Liver (tissue), 9 donors: ENCODE results near the gene TSGA10IP. TPM values are rescaled to one million over a fixed set of nuclear protein-coding genes. Genes with fewer than 3 reads are reported as not detected.

ENCODE experiments used
- DNase-seq: peaks from one replicate; pipeline ENCODE4 v3.0.0-alpha.2; 2017; ENCODE audit warnings: low spot score
- H3K27ac ChIP-seq, 2 donors: one replicate each; pipeline ENCODE4 v1.7.0; 2013; ENCODE audit warnings: inconsistent platforms in 2 of 2, low read length in 2 of 2, control low read depth in 1 of 2, low read depth in 1 of 2, mild to moderate bottlenecking in 1 of 2
- H3K27me3 ChIP-seq, 4 donors: one replicate each; pipeline versions ENCODE4 v1.6.1 to v1.7.0; 2013; ENCODE audit warnings: low read length in 3 of 4, inconsistent platforms in 1 of 4, mild to moderate bottlenecking in 1 of 4, moderate library complexity in 1 of 4; ENCODE audit not compliant: control insufficient read depth in 4 of 4, insufficient read depth in 4 of 4
- H3K36me3 ChIP-seq, 4 donors: one replicate each; pipeline versions ENCODE4 v1.6.1 to v1.7.0; 2013; ENCODE audit warnings: low read length in 3 of 4, mild to moderate bottlenecking in 3 of 4, low read depth in 1 of 4, moderate library complexity in 1 of 4; ENCODE audit not compliant: control insufficient read depth in 4 of 4, insufficient read depth in 3 of 4
- H3K4me1 ChIP-seq, 4 donors: one replicate each; pipeline versions ENCODE4 v1.6.1 to v1.7.0; 2013; ENCODE audit warnings: low read length in 3 of 4, mild to moderate bottlenecking in 3 of 4, moderate library complexity in 1 of 4; ENCODE audit not compliant: control insufficient read depth in 4 of 4, insufficient read depth in 4 of 4
- H3K4me3 ChIP-seq, 3 donors: one replicate each; pipeline versions ENCODE4 v1.6.1 to v1.7.0; 2013; ENCODE audit warnings: low read length in 3 of 3, control low read depth in 1 of 3, low read depth in 1 of 3, mild to moderate bottlenecking in 1 of 3
- H3K9ac ChIP-seq, 2 donors: one replicate each; pipeline ENCODE4 v1.7.0; 2013; ENCODE audit warnings: low read length in 2 of 2, mild to moderate bottlenecking in 2 of 2, moderate library complexity in 2 of 2, control low read depth in 1 of 2, low read depth in 1 of 2
- H3K9me3 ChIP-seq, 4 donors: one replicate each; pipeline versions ENCODE4 v1.6.1 to v1.7.0; 2013; ENCODE audit warnings: low read length in 3 of 4; ENCODE audit not compliant: control insufficient read depth in 4 of 4
- ATF3 ChIP-seq: IDR thresholded peaks from 2 replicates; pipeline ENCODE4 v1.6.1; 2016; ENCODE audit warnings: antibody characterized with exemption
- CTCF ChIP-seq: fragments of 150-350 bp; IDR thresholded peaks from 2 replicates; pipeline ENCODE4 v1.5.1; 2017; ENCODE audit warnings: improper control_type of control experiment, low read depth, low read length; ENCODE audit not compliant: missing input control
- FOXA1 ChIP-seq: IDR thresholded peaks from 2 replicates; pipeline ENCODE4 v1.6.1; 2016; ENCODE audit warnings: antibody characterized with exemption
- FOXA2 ChIP-seq: IDR thresholded peaks from 2 replicates; pipeline ENCODE4 v1.6.1; 2016; ENCODE audit warnings: antibody characterized with exemption
- GABPA ChIP-seq, 2 donors: IDR thresholded peaks in 1 of 2; conservative IDR thresholded peaks in 1 of 2; 2 replicates each; pipeline ENCODE4 v1.6.1; 2016; ENCODE audit warnings: antibody characterized with exemption in 2 of 2, mild to moderate bottlenecking in 1 of 2, moderate library complexity in 1 of 2
- HNF4G ChIP-seq: IDR thresholded peaks from 2 replicates; pipeline ENCODE4 v1.6.1; 2016; ENCODE audit warnings: antibody characterized with exemption
- RAD21 ChIP-seq, 2 donors: IDR thresholded peaks; 2 replicates each; pipeline ENCODE4 v1.6.1; 2016; ENCODE audit warnings: antibody characterized with exemption in 2 of 2, mild to moderate bottlenecking in 2 of 2
- SP1 ChIP-seq: IDR thresholded peaks from 2 replicates; pipeline ENCODE4 v1.6.1; 2018; ENCODE audit warnings: antibody characterized with exemption, mild to moderate bottlenecking
- TAF1 ChIP-seq: conservative IDR thresholded peaks from 2 replicates; pipeline ENCODE4 v1.6.1; 2016; ENCODE audit warnings: antibody characterized with exemption, mild to moderate bottlenecking
- YY1 ChIP-seq: IDR thresholded peaks from 2 replicates; pipeline ENCODE4 v1.6.1; 2016; ENCODE audit warnings: antibody characterized with exemption, mild to moderate bottlenecking
- WGBS: extraction: QIAGEN DNeasy Blood & Tissue Kit; methylation state at CpG from one replicate; pipeline ENCODE4 v1.1.7; 2013; 5-methylcytosine and 5-hydroxymethylcytosine counted together
- polyA plus RNA-seq, 2 donors: library from polyadenylated mRNA; stranded (reverse) in 1 of 2; unstranded in 1 of 2; fragments of 200-250 nt in 1 of 2; fragments of >200 nt in 1 of 2; fragmentation: Nextera tagmentation in 1 of 2; extraction: Ambion mirVana in 1 of 2; gene quantifications; one replicate each; pipeline versions ENCODE4 v1.2.1 to v1.2.3, GENCODE V29; 2013 to 2015
- total RNA-seq, 2 donors: library from RNA; depleted of rRNA; stranded (reverse); fragments of >200 nt; gene quantifications; one replicate each; pipeline ENCODE4 v1.2.3, GENCODE V29; 2014
- donor health status: healthy.
- donor health status: healthy.
- donor health status: healthy.
- donor health status: healthy.
- donor health status: healthy.

TSGA10IP gene
- total and polyA plus RNA-seq, 4 donors = 0.02 TPM; not detected in 3

- Histone ChIP-seq H3K4me3 (peak within 1 kb of the TSS; percentile 1 to 47 (median 44)), H3K9me3 (no peaks in the 10 kb centered on the region), H3K9ac (peak within 1 kb of the TSS in 1 of 2 donors; percentile 50), H3K36me3 (peaks cover 0 to 1% (median 0%) of the 10 kb centered on the region in 4 donors), H3K27me3 (no peaks in the 10 kb centered on the region), H3K4me1 (peaks cover 0 to 16% (median 10%) of the 10 kb centered on the region in 4 donors), H3K27ac (no peak within 1 kb of the TSS)
- 3% methylated on average over 80 of the region's 80 CpGs for WGBS
- TF ChIP-seq TAF1 (no peak), RAD21 (IDR thresholded peaks at IDR 0.05) (peak in 1 of 2 donors; percentile 10), CTCF (no peak), SP1 (peak; percentile 28)
- DNase-seq = peak; percentile 70
Observed at GRCh38 chr11:65900125-65900898, 45.0 kb upstream of the TSGA10IP start, which contains the start of gene FOSL1. Gene FOSL1, minus strand, starts transcription at chr11:65900388. Its CDS starts 49 bp downstream, at chr11:65900339.

GRCh38 chr11:65900899-65901180 lies 44.4 kb upstream of the TSGA10IP start:
- Histone ChIP-seq H3K4me3 (no peak overlapping the region), H3K36me3 (peaks cover 0 to 1% (median 0%) of the 10 kb centered on the region in 4 donors), H3K4me1 (peaks cover 0 to 16% (median 10%) of the 10 kb centered on the region in 4 donors), H3K9ac (no peak overlapping the region), H3K9me3 (no peaks in the 10 kb centered on the region), H3K27ac (no peak overlapping the region), H3K27me3 (no peaks in the 10 kb centered on the region)
- TF ChIP-seq SP1 (no peak), FOXA1 (no peak), TAF1 (no peak), FOXA2 (no peak), CTCF (no peak), ATF3 (no peak), HNF4G (no peak), YY1 (no peak)
- no peak for DNase-seq
- 74% methylated on average over 11 of the region's 11 CpGs for WGBS

GRCh38 chr11:65903068-65903481 lies 42.2 kb upstream of the TSGA10IP start:
- TF ChIP-seq YY1 (no peak), FOXA2 (no peak), GABPA (IDR thresholded peaks at IDR 0.05 in 1 of 2, conservative IDR thresholded peaks at IDR 0.05 in 1 of 2) (no peak), SP1 (no peak)
- peaks cover 0 to 1% (median 0%) of the 10 kb centered on the region in 4 donors for H3K36me3 ChIP-seq
- H3K27me3 ChIP-seq = no peaks in the 10 kb centered on the region
- H3K4me1 ChIP-seq = peaks cover 0 to 16% (median 10%) of the 10 kb centered on the region in 4 donors
- H3K4me3 ChIP-seq = no peak overlapping the region
- no peak overlapping the region for H3K9ac ChIP-seq
- no peak for DNase-seq
- H3K9me3 ChIP-seq = no peaks in the 10 kb centered on the region
- H3K27ac ChIP-seq = no peak overlapping the region
- WGBS = 30% methylated on average over 5 of the region's 5 CpGs
